ENCODE data around the gene DYSF. TPM values are rescaled to one million over a fixed set of nuclear protein-coding genes. Genes with fewer than 3 reads are reported as not detected.

DYSF gene
- polyA plus RNA-seq, 1 donor (not counting 4 experiments of a cell fraction or from before 2014, with no cell fraction given) = 8.2 TPM

GRCh38 chr2:71693286-71694270, 240.2 kb downstream of the DYSF start:
- H3K27ac ChIP-seq (ENCODE audit: control insufficient read depth, insufficient read depth, low read length) = no peak overlapping the region
- H3K27me3 ChIP-seq (ENCODE audit: control insufficient read depth, extremely low read depth, insufficient read depth, low read length) = peaks cover 7% of the 10 kb centered on the region
- H3K9me1 ChIP-seq (ENCODE audit: control insufficient read depth, extremely low read depth, insufficient read depth, low read length) = no peaks in the 10 kb centered on the region
- H4K20me1 ChIP-seq (ENCODE audit: control insufficient read depth, extremely low read depth, insufficient read depth, low read length) = no peaks in the 10 kb centered on the region
- H3K4me1 ChIP-seq (ENCODE audit: control insufficient read depth, extremely low read depth, insufficient read depth, low read length) = no peaks in the 10 kb centered on the region
- H3K9ac ChIP-seq (ENCODE audit: control insufficient read depth, extremely low read depth, insufficient read depth, low read length) = no peak overlapping the region
- TF ChIP-seq EZH2 (IDR thresholded peaks at IDR 0.05; ENCODE audit: low read length) = no peak
- no peak for TF ChIP-seq CTCF (optimal IDR thresholded peaks at IDR 0.05 in 1 of 3, IDR thresholded peaks at IDR 0.05 in 1 of 3, conservative IDR thresholded peaks at IDR 0.05 in 1 of 3; ENCODE audit: extremely low read depth in 1 of 3, insufficient read depth in 2 of 3, low read length in 3 of 3)
- no peak for FAIRE-seq
- DNase-seq (ENCODE audit: low read depth, low spot score) = no peak
- no peaks in the 10 kb centered on the region for H3K79me2 ChIP-seq (ENCODE audit: control insufficient read depth, insufficient read depth, low read length)
- H3K4me2 ChIP-seq (ENCODE audit: control insufficient read depth, extremely low read depth, insufficient read depth, low read depth, low read length) = no peak overlapping the region
- H3K9me3 ChIP-seq (ENCODE audit: control insufficient read depth, low read depth, low read length) = no peaks in the 10 kb centered on the region
- H2AFZ ChIP-seq (ENCODE audit: control insufficient read depth, low read length) = no peak overlapping the region
- dilution Hi-C loops (cut with MboI; ENCODE audit: extremely low pct_ligation_motif_present, low sequenced_read_pairs) = no loop called here
- no peak overlapping the region for H3K4me3 ChIP-seq (ENCODE audit: control insufficient read depth in 2 of 3, extremely low read depth in 1 of 3, insufficient read depth in 2 of 3, low read depth in 1 of 3, low read length in 3 of 3)
- H3K36me3 ChIP-seq (ENCODE audit: control insufficient read depth in 2 of 2, extremely low read depth in 1 of 2, insufficient read depth in 2 of 2, low read length in 2 of 2) = no peaks in the 10 kb centered on the region

GRCh38 chr2:71694501-71695234, 241.3 kb downstream of the DYSF start:
- H3K9me3 ChIP-seq (ENCODE audit: control insufficient read depth, low read depth, low read length) = no peaks in the 10 kb centered on the region
- no peaks in the 10 kb centered on the region for H3K4me1 ChIP-seq (ENCODE audit: control insufficient read depth, extremely low read depth, insufficient read depth, low read length)
- H3K27me3 ChIP-seq (ENCODE audit: control insufficient read depth, extremely low read depth, insufficient read depth, low read length) = peaks cover 13% of the 10 kb centered on the region
- H3K4me2 ChIP-seq (ENCODE audit: control insufficient read depth, extremely low read depth, insufficient read depth, low read depth, low read length) = no peak overlapping the region
- H3K9me1 ChIP-seq (ENCODE audit: control insufficient read depth, extremely low read depth, insufficient read depth, low read length) = no peaks in the 10 kb centered on the region
- H3K27ac ChIP-seq (ENCODE audit: control insufficient read depth, insufficient read depth, low read length) = no peak overlapping the region
- TF ChIP-seq CTCF (optimal IDR thresholded peaks at IDR 0.05 in 1 of 3, IDR thresholded peaks at IDR 0.05 in 1 of 3, conservative IDR thresholded peaks at IDR 0.05 in 1 of 3; ENCODE audit: extremely low read depth in 1 of 3, insufficient read depth in 2 of 3, low read length in 3 of 3) = no peak
- no peak for TF ChIP-seq EZH2 (IDR thresholded peaks at IDR 0.05; ENCODE audit: low read length)
- no peak overlapping the region for H2AFZ ChIP-seq (ENCODE audit: control insufficient read depth, low read length)
- FAIRE-seq (no peak), DNase-seq (ENCODE audit: low read depth, low spot score) (no peak)
- H3K36me3 ChIP-seq (ENCODE audit: control insufficient read depth in 2 of 2, extremely low read depth in 1 of 2, insufficient read depth in 2 of 2, low read length in 2 of 2) = no peaks in the 10 kb centered on the region
- H3K4me3 ChIP-seq (ENCODE audit: control insufficient read depth in 2 of 3, extremely low read depth in 1 of 3, insufficient read depth in 2 of 3, low read depth in 1 of 3, low read length in 3 of 3) = no peak overlapping the region
- H3K9ac ChIP-seq (ENCODE audit: control insufficient read depth, extremely low read depth, insufficient read depth, low read length) = no peak overlapping the region
- dilution Hi-C loops (cut with MboI; ENCODE audit: extremely low pct_ligation_motif_present, low sequenced_read_pairs) = no loop called here
- no peaks in the 10 kb centered on the region for H3K79me2 ChIP-seq (ENCODE audit: control insufficient read depth, insufficient read depth, low read length)
- no peaks in the 10 kb centered on the region for H4K20me1 ChIP-seq (ENCODE audit: control insufficient read depth, extremely low read depth, insufficient read depth, low read length)

All from keratinocyte (primary cell).